Fibroblast of the aortic adventitia (primary cell): ENCODE measurements around the gene XRRA1. TPM values are rescaled to one million over a fixed set of nuclear protein-coding genes. Genes with fewer than 3 reads are reported as not detected.
A peak's percentile ranks its signal among the peaks of the same experiment; 100 is the strongest.
"Not testable (repeated sequence)": the region's sequence is repeated elsewhere in the genome, so short reads cannot be mapped to it uniquely, and the experiment has no call there.

Experiments
- DNase-seq: peaks from one replicate; pipeline ENCODE4 v3.0.0-alpha.2; 2010; ENCODE audit warnings: low read depth
- H3K4me3 ChIP-seq: 2 replicates; pipeline ENCODE4 v1.5.1; 2011; ENCODE audit warnings: low read depth, mild to moderate bottlenecking, control low read depth, low read length, moderate library complexity
- total RNA-seq: library from RNA; depleted of rRNA; stranded (reverse); fragments of >200 nt; gene quantifications from 2 replicates; pipeline ENCODE4 v1.2.3, GENCODE V29; 2012; ENCODE audit warnings: low replicate concordance
- TF ChIP-seq, protein P1 (sequence below): IDR thresholded peaks from 2 replicates; pipeline ENCODE4 v1.5.1; 2011; ENCODE audit warnings: mild to moderate bottlenecking, low read length, control low read depth, inconsistent platforms; ENCODE audit not compliant: insufficient read depth

The XRRA1 gene
- total RNA-seq, 1 donor: 14.5 TPM

DNA sequence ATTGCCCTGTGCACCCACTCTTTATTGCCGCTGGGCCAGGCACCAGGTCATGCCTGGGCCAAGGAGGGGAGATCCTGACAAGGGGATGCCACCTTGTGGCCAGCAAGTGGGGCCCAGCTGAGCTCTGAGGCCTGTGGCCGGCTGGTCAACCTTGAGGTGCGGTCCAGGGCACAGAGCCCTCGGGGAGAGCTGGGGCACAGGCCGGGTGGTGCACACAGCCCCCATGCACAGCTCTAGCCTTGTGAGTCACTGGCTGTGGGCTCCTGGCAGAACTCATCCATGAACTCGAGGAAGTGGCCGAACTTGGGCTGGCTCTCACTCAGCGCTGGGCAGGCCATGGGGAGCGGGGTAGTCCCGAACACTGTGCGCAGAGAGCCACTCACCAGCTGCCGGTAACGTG lies 105.9 kb downstream of the XRRA1 start:
- TF ChIP-seq, protein P1, sequence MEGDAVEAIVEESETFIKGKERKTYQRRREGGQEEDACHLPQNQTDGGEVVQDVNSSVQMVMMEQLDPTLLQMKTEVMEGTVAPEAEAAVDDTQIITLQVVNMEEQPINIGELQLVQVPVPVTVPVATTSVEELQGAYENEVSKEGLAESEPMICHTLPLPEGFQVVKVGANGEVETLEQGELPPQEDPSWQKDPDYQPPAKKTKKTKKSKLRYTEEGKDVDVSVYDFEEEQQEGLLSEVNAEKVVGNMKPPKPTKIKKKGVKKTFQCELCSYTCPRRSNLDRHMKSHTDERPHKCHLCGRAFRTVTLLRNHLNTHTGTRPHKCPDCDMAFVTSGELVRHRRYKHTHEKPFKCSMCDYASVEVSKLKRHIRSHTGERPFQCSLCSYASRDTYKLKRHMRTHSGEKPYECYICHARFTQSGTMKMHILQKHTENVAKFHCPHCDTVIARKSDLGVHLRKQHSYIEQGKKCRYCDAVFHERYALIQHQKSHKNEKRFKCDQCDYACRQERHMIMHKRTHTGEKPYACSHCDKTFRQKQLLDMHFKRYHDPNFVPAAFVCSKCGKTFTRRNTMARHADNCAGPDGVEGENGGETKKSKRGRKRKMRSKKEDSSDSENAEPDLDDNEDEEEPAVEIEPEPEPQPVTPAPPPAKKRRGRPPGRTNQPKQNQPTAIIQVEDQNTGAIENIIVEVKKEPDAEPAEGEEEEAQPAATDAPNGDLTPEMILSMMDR: no peak
- DNase-seq: no peak
- no peak overlapping the region for H3K4me3 ChIP-seq

DNA sequence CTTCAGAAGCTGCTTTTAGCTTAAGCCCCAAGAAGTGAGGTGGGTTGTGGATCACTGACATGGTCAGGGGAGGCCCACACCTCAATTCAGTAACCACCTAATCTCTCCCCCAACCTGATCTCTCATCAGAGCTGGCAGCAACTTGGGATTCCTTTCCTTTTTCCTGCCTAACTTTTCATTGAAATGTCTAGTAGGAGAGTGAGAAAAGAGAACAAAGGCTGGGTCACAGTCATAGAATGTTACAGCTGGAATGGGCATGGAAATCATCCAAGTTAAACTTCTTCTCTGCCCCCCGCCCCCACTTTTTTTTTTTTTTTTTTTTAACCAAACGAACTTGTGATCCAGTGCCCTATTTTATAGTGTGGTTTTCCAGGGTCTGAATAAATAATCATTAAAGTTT lies 108.4 kb downstream of the XRRA1 start:
- TF ChIP-seq, protein P1: no peak
- DNase-seq: no peak
- H3K4me3 ChIP-seq: no peak overlapping the region

DNA sequence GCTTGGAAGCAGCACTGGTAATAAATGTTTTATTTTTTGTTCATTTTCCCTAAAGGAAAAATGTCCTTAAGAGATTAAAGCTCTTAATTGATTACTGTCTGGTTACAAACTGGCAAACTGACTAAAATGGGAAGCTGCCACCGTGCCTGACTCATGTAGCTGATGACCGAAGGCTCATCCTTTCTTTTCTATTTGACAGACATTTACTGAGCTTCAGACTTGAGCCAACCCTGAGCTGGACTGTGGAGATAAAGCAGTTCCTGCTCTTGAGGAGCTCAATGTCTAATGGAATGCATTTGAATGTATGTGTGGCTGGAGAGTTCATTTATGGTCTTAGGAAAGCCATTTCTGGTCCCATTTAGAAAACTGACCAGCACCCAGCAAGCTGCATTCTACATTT lies 108.9 kb downstream of the XRRA1 start:
- TF ChIP-seq, protein P1: no peak
- DNase-seq: no peak
- H3K4me3 ChIP-seq: no peak overlapping the region

DNA sequence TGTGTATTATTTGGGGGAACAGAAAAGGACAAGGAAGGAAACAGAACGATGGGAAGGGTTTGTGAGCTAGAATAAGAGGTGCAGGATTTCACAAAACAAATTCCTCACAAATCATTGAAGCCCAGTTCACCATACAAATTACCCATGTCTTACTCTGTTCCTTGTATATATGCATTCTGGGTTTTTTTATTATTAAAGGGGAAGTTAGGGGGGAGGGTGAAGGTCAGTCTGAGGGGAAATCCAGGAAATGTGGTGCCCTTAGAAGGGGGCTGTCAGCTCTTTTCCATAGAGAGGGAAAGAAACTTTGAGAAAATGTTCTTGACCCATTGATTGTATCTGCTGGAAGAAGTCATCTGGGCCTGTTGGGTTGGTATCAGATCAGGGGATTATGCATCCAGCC lies 109.4 kb downstream of the XRRA1 start:
- no peak overlapping the region for H3K4me3 ChIP-seq
- DNase-seq: no peak
- TF ChIP-seq, protein P1: no peak

DNA sequence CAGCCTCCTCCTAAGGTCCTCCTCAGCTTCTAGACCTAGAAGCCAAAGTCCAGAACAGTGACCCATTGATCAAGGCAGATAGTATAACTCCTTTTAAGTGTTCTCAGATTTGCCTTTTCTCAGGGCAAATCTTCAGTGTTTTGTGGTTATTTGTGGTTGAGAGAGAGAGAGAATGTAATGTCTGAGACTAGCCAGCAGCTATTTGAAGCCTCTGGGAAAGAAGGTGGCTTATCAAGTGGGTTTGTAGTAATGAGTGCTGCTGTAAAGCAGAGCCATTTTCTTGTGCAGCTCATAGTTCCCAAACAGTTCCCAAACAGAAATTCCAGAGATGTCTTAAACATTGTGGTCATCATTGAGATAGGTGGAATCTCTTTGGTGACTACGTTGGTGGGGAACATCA lies 110.7 kb downstream of the XRRA1 start:
- H3K4me3 ChIP-seq: no peak overlapping the region
- TF ChIP-seq, protein P1: no peak
- no peak for DNase-seq

DNA sequence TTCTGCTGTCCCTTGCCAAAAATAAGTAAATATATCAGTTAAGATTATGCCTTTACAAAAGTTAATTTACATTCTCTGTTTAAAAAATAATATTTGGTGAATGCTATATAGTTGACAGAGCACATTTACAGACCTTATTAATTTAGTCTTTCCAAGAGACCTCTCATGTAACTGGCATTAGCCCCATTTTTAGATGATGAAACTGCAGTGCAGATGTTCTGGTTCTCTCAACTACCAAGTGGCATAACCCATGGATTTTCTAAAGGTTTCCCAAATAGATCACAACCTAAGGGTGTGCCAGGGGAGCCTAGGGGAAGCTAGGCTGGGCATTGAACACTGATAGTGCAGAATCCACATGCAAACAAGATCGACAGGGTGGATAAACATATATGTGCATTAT lies 111.7 kb downstream of the XRRA1 start:
- peak; percentile 16 for DNase-seq
- no peak overlapping the region for H3K4me3 ChIP-seq
- TF ChIP-seq, protein P1: no peak

DNA sequence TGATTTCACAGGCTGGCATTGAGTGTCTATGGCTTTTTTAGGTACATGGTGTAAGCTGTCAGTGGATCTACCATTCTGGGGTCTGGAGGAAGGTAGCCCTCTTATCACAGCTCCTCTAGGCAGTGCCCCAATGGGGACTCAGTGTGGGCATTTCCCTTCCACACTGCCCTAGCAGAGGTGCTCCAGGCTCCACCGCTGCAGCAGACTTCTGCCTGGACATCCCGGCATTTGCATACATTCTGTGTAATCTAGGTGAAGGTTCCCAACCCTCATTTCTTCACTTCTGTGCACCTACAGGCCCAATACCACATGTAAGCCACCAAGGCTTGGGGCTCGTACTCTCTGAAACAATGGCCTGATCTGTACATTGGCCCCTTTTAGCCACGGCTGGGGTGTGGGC lies 122.0 kb downstream of the XRRA1 start:
- TF ChIP-seq, protein P1: no peak
- no peak overlapping the region for H3K4me3 ChIP-seq
- DNase-seq: no peak

DNA sequence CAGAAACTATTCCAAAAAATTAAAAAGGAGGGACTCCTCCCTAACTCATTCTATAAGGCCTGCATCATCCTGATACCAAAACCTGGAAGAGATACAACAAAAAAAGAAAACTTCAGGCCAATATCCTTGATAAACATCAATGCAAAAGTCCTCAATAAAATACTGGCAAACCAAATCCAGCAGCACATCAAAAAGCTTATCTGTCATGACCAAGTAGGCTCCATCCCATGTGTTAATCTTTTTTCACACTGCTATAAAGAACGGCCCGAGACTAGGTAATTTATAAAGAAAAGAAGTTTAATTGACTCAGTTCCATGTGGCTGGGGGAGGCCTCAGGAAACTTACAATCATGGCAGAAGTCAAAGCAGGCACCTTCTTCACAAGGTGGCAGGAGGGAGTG lies 123.3 kb downstream of the XRRA1 start:
- not testable (repeated sequence) for DNase-seq, H3K4me3 ChIP-seq
